Osteoblast (primary cell): ENCODE results near the gene SLC26A4. TPM values are rescaled to one million over a fixed set of nuclear protein-coding genes. Genes with fewer than 3 reads are reported as not detected.

Experiments
- DNase-seq: peaks from one replicate; pipeline ENCODE4 v3.0.0; 2011; ENCODE audit warnings: low spot score, mixed read lengths; ENCODE audit not compliant: insufficient read length; ENCODE audit errors: missing footprints
- H2AFZ ChIP-seq: 2 replicates; pipeline ENCODE4 v1.6.0; 2011; ENCODE audit warnings: mild to moderate bottlenecking, low read length
- H3K27ac ChIP-seq: 2 replicates; pipeline ENCODE4 v1.5.1; 2011; ENCODE audit warnings: mild to moderate bottlenecking, low read depth, low read length, moderate library complexity
- H3K27me3 ChIP-seq: 2 replicates; pipeline ENCODE4 v1.6.0; 2012; ENCODE audit warnings: mild to moderate bottlenecking, control low read depth, inconsistent platforms, low read length, moderate library complexity; ENCODE audit not compliant: insufficient read depth
- H3K36me3 ChIP-seq: 2 replicates; pipeline ENCODE4 v1.5.1; 2011; ENCODE audit warnings: mild to moderate bottlenecking, low read length, control low read depth, moderate library complexity; ENCODE audit not compliant: insufficient read depth
- H3K4me1 ChIP-seq: 2 replicates; pipeline ENCODE4 v1.5.1; 2011; ENCODE audit warnings: mild to moderate bottlenecking, low read length, control low read depth, moderate library complexity; ENCODE audit not compliant: insufficient read depth
- H3K4me2 ChIP-seq: 2 replicates; pipeline ENCODE4 v1.6.0; 2011; ENCODE audit warnings: mild to moderate bottlenecking, low read length; ENCODE audit not compliant: insufficient read depth
- H3K4me3 ChIP-seq: fragments of 200-600 bp; sonication (generic); 3 replicates; pipeline ENCODE4 v1.5.1; 2012; ENCODE audit warnings: mild to moderate bottlenecking, low read length, inconsistent platforms; ENCODE audit not compliant: insufficient read depth
- H3K79me2 ChIP-seq: 2 replicates; pipeline ENCODE4 v1.6.0; 2012; ENCODE audit warnings: mild to moderate bottlenecking, low read length, control low read depth, inconsistent platforms; ENCODE audit not compliant: insufficient read depth
- H3K9me3 ChIP-seq: 2 replicates; pipeline ENCODE4 v1.5.1; 2011; ENCODE audit warnings: low read depth, low read length, control low read depth
- H4K20me1 ChIP-seq: 2 replicates; pipeline ENCODE4 v1.6.0; 2012; ENCODE audit warnings: mild to moderate bottlenecking, low read length, control low read depth; ENCODE audit not compliant: insufficient read depth
- CTCF ChIP-seq: IDR thresholded peaks from 2 replicates; pipeline ENCODE4 v1.5.1; 2011; ENCODE audit warnings: mild to moderate bottlenecking, low read depth, low read length, moderate library complexity; ENCODE audit errors: extremely low read depth
- total RNA-seq: library from RNA; depleted of rRNA; stranded (reverse); fragments of >200 nt; gene quantifications from 2 replicates; pipeline ENCODE4 v1.2.3, GENCODE V29; 2012

The SLC26A4 gene
- total RNA-seq, 1 donor, result 0.36 TPM

DNA sequence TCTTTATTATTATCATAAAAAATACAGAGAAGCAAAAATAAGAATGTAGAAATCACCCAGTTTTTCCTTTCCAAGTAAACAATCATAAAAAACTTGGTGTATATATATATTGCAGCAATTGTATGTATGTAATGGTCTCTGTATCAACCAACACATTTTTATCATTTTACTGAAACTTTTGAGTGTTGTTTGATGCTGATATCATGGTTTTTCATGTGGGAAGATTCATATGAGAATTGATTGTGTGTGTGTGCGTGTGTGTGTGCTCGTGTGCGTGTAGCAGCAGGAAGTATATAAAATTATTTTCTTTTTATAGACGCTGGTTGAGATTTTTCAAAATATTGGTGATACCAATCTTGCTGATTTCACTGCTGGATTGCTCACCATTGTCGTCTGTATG is 22.3 kb downstream of the SLC26A4 start:
- Histone ChIP-seq H3K4me1 (peaks cover 5% of the 10 kb centered on the region), H2AFZ (no peak overlapping the region), H3K79me2 (no peaks in the 10 kb centered on the region), H3K36me3 (no peaks in the 10 kb centered on the region), H3K27ac (no peak overlapping the region), H4K20me1 (no peaks in the 10 kb centered on the region), H3K4me3 (no peak overlapping the region), H3K9me3 (no peaks in the 10 kb centered on the region), H3K27me3 (no peaks in the 10 kb centered on the region), H3K4me2 (no peak overlapping the region)
- no peak for DNase-seq
- no peak for TF ChIP-seq CTCF

DNA sequence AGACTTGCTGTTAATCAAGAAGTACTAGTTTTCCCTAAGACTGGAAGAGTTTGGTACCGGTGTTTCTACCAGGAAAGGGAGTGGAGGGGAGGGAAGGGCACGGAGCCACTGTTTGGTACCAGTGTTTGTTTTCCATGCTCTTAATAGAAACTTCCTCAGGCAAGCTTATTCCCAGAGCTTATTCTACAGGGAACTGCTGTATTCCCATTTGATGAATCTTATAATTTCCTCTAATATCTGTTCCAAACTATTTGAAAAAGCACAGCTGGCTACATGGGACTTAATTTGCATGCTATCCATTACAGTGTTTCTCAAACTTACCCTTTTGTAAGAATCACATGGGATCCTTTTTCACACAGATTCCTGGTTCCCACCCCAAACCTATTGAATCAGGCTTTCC is 23.7 kb downstream of the SLC26A4 start:
- Histone ChIP-seq H3K9me3 (no peaks in the 10 kb centered on the region), H3K4me1 (peaks cover 5% of the 10 kb centered on the region), H3K4me2 (no peak overlapping the region), H3K36me3 (no peaks in the 10 kb centered on the region), H3K4me3 (no peak overlapping the region), H2AFZ (no peak overlapping the region), H3K79me2 (no peaks in the 10 kb centered on the region), H3K27ac (no peak overlapping the region), H3K27me3 (no peaks in the 10 kb centered on the region), H4K20me1 (no peaks in the 10 kb centered on the region)
- TF ChIP-seq CTCF, result no peak
- DNase-seq, result no peak

DNA sequence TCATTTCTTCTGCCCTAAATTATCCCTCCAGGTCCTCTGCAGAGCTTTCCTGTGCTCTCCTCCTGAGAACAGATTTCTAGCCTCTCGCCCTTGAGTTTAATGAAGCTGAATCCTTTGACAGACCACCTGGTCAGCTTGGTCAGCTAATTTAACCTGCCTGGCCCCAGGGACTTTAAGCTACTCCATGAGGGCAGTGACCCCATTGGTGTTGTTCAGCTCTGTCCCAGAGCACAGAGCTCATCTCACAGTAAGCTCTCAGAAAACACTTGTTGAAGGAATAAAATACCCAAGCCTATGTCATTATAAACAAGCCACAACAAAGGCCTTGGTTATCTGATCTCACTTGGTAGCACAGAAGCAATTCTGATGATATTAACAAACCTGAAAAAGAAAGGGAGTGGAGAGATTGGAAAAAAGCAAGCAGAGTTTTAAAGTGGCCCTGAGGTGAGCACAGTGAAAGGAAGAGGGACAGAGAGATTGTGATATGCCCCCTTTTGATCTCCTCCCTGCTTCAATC is 24.4 kb downstream of the SLC26A4 start:
- no peak overlapping the region for H3K27ac ChIP-seq
- no peak overlapping the region for H3K4me3 ChIP-seq
- no peaks in the 10 kb centered on the region for H3K27me3 ChIP-seq
- H3K79me2 ChIP-seq, result no peaks in the 10 kb centered on the region
- no peak overlapping the region for H3K4me2 ChIP-seq
- no peak for DNase-seq
- no peaks in the 10 kb centered on the region for H3K36me3 ChIP-seq
- H3K4me1 ChIP-seq, result peaks cover 10% of the 10 kb centered on the region
- no peak for TF ChIP-seq CTCF
- H2AFZ ChIP-seq, result no peak overlapping the region
- H4K20me1 ChIP-seq, result no peaks in the 10 kb centered on the region
- no peaks in the 10 kb centered on the region for H3K9me3 ChIP-seq

DNA sequence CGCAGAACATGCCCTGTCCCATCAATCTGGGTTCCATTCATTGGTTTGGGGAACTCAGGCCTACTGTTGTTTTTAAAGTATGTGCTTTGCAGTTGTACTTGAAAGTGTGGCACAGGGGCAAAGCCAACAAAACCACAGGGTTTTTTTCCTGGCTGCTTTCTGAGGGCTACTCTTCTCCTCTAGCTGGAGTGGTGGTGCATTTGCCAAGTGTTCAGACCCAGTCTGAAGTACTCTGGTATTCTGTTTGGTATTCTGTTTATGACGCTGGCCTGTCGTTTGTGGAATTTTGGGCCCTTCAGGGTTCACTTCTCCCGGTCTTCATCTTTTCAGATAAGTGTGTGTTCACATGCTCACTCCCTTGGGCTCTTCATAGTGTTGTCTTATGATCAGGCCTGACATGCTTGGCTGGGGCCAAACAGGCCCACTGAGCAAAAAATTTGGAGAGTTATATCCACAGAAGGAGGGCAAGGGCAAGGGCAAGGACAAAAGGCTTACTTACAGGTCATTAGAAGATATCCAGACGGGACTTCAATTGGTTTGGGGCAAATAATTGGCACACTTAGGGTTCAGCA is 26.3 kb downstream of the SLC26A4 start:
- no peak overlapping the region for H3K4me2 ChIP-seq
- H3K79me2 ChIP-seq, result no peaks in the 10 kb centered on the region
- H3K27ac ChIP-seq, result no peak overlapping the region
- H3K4me1 ChIP-seq, result peaks cover 25% of the 10 kb centered on the region
- H3K9me3 ChIP-seq, result no peaks in the 10 kb centered on the region
- no peaks in the 10 kb centered on the region for H3K27me3 ChIP-seq
- H3K36me3 ChIP-seq, result no peaks in the 10 kb centered on the region
- no peaks in the 10 kb centered on the region for H4K20me1 ChIP-seq
- no peak for TF ChIP-seq CTCF
- H2AFZ ChIP-seq, result no peak overlapping the region
- DNase-seq, result no peak
- no peak overlapping the region for H3K4me3 ChIP-seq
